OCI-LY3 (cell line): ENCODE measurements around the gene FTCDNL1.

Source experiments
- H2AFZ ChIP-seq: fragments of 200-600, 300-600 bp; shearing (Covaris generic); 2 replicates; pipeline ENCODE4 v1.6.0; 2014; ENCODE audit warnings: antibody characterized with exemption, low read depth, low read length
- H3K27ac ChIP-seq: fragments of 200-600, 300-600 bp; sonication (generic); 2 replicates; pipeline ENCODE4 v1.5.1; 2014; ENCODE audit warnings: mild to moderate bottlenecking, low read length, moderate library complexity, mixed read lengths
- H3K27me3 ChIP-seq: fragments of 200-600, 300-600 bp; sonication (generic); 2 replicates; pipeline ENCODE4 v1.6.1; 2014; ENCODE audit warnings: low read depth, low read length, mixed read lengths
- H3K36me3 ChIP-seq: fragments of 200-600, 300-600 bp; sonication (generic); replicated peaks from 2 replicates; pipeline ENCODE3; 2014; ENCODE audit warnings: low read depth, low read length, mixed read lengths
- H3K4me1 ChIP-seq: fragments of 300-600, 200-600 bp; sonication (generic); 2 replicates; pipeline ENCODE4 v1.6.1; 2014; ENCODE audit warnings: low read length, mixed read lengths
- H3K4me2 ChIP-seq: fragments of 200-600, 300-600 bp; sonication (generic); 2 replicates; pipeline ENCODE4 v1.6.1; 2014; ENCODE audit warnings: low read length, mixed read lengths
- H3K4me3 ChIP-seq: fragments of 300-600, 200-600 bp; sonication (generic); 2 replicates; pipeline ENCODE4 v1.5.1; 2014; ENCODE audit warnings: antibody characterized with exemption, mild to moderate bottlenecking, low read length, moderate library complexity
- H3K79me2 ChIP-seq: fragments of 300-600, 200-600 bp; shearing (Covaris generic); 2 replicates; pipeline ENCODE4 v1.6.1; 2014; ENCODE audit warnings: mild to moderate bottlenecking, low read length, mixed read lengths
- H3K9ac ChIP-seq: fragments of 300-600, 200-600 bp; shearing (Covaris generic); 2 replicates; pipeline ENCODE4 v1.6.0; 2014; ENCODE audit warnings: mild to moderate bottlenecking, low read length, moderate library complexity
- H3K9me3 ChIP-seq: fragments of 200-600, 300-600 bp; shearing (Covaris generic); 2 replicates; pipeline ENCODE4 v1.6.1; 2014; ENCODE audit warnings: low read length, mixed read lengths; ENCODE audit not compliant: insufficient read depth
- H4K20me1 ChIP-seq: fragments of 200-600, 300-600 bp; sonication (generic); 2 replicates; pipeline ENCODE4 v1.6.1; 2016; ENCODE audit warnings: low read length, mixed read lengths; ENCODE audit not compliant: insufficient read depth
- EZH2phosphoT487 ChIP-seq: fragments of 200-600 bp; shearing (Covaris generic); IDR thresholded peaks from 2 replicates; pipeline ENCODE4 v1.6.1; 2018; ENCODE audit warnings: antibody characterized with exemption, mixed run types, low read depth
- TF ChIP-seq, protein P1 (sequence below): fragments of 200-600, 300-600 bp; sonication (generic); IDR thresholded peaks from 2 replicates; pipeline ENCODE4 v1.5.1; 2014; ENCODE audit warnings: antibody characterized with exemption, low read length, low read depth

Gene FTCDNL1

DNA sequence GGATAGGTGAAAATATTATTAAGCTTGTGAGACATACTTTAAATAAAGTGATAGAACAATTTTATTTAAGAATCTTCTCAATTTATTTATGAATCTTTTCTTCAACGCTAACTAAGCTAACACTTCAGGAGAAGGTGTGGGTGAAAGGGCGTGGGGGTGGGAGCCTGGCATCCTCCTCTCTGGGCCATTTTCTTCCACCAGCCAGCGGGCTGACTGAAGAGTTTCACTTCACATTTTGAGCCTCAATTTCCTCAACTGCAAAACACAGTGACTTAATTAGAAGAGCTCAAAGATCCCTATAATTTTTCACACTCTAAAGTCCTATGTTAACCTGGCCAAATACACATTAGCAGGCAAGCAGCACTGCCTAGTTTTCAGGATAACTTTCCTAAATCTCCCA lies 94.8 kb downstream of the FTCDNL1 start:
- Histone ChIP-seq H3K4me1 (peaks cover 6% of the 10 kb centered on the region; the same call in 1 of the 2 replicates), H3K9ac (no peak overlapping the region), H3K36me3 (no peaks in the 10 kb centered on the region), H3K79me2 (no peaks in the 10 kb centered on the region), H3K9me3 (no peaks in the 10 kb centered on the region), H4K20me1 (no peaks in the 10 kb centered on the region), H3K27ac (no peak overlapping the region), H3K4me2 (peak overlapping the region; percentile 14; the same call in 1 of the 2 replicates), H2AFZ (no peak overlapping the region), H3K4me3 (no peak overlapping the region), H3K27me3 (0 out of 2 replicates have a peak, but pooled peaks cover 7% of the 10 kb centered on the region)
- TF ChIP-seq, protein P1, sequence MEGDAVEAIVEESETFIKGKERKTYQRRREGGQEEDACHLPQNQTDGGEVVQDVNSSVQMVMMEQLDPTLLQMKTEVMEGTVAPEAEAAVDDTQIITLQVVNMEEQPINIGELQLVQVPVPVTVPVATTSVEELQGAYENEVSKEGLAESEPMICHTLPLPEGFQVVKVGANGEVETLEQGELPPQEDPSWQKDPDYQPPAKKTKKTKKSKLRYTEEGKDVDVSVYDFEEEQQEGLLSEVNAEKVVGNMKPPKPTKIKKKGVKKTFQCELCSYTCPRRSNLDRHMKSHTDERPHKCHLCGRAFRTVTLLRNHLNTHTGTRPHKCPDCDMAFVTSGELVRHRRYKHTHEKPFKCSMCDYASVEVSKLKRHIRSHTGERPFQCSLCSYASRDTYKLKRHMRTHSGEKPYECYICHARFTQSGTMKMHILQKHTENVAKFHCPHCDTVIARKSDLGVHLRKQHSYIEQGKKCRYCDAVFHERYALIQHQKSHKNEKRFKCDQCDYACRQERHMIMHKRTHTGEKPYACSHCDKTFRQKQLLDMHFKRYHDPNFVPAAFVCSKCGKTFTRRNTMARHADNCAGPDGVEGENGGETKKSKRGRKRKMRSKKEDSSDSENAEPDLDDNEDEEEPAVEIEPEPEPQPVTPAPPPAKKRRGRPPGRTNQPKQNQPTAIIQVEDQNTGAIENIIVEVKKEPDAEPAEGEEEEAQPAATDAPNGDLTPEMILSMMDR, result no peak
- TF ChIP-seq EZH2phosphoT487, result no peak

DNA sequence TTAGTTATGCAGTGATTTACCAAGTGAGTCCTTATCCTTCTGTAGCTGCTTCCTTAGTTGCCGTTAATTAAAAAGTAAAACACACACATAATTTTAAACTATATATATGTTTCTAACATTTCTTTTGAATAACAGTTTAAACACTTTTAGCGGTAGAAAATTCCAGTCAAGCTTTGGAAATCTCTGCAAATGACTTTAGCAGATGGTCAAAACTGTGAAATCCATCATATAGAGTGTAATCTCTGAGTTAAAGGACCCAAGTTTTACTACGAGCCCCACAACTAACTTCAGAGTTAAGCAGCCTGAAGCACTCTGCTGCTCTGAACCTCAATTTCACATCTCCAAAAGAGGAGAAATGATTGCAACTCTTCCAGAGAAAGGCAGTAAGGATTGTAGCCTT lies 96.2 kb downstream of the FTCDNL1 start:
- 0 out of 2 replicates have a peak, but pooled peaks cover 7% of the 10 kb centered on the region for H3K27me3 ChIP-seq
- no peak overlapping the region for H3K9ac ChIP-seq
- no peak overlapping the region for H3K4me2 ChIP-seq
- no peaks in the 10 kb centered on the region for H3K36me3 ChIP-seq
- H3K9me3 ChIP-seq, result no peaks in the 10 kb centered on the region
- no peak overlapping the region for H3K4me3 ChIP-seq
- no peak overlapping the region for H3K27ac ChIP-seq
- peaks cover 6% of the 10 kb centered on the region; the same call in 1 of the 2 replicates for H3K4me1 ChIP-seq
- no peaks in the 10 kb centered on the region for H4K20me1 ChIP-seq
- no peaks in the 10 kb centered on the region for H3K79me2 ChIP-seq
- no peak overlapping the region for H2AFZ ChIP-seq
- TF ChIP-seq, protein P1, result no peak
- TF ChIP-seq EZH2phosphoT487, result no peak

DNA sequence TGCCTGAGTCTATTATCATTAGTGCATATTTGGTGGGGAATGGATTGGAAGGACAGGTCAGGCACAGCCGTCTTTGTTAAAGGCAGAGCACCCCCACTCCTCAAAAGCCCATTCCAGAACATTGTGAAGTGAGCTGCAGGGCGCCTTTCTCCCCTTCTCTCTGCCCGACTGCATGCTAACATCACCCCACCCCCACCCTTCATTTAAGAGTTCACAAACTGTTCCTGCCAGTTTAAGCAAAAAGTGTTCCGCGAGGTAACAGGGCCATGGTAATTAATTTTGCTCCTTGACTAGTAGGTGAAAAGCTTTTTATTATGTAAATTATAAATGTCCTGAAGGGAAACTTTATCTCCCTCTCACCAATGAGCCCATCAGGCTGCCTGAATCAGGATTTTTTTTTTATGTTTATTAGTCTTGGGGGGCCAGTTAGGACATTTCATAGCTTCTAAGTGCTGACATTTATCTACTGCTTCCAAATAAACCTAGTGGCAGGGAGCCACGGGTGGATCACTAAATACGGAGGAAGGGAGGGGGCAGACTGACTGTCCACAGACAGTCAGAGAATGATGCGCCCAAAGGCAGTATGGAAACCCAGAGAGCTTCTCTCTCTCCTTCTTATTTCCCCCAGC lies 99.4 kb downstream of the FTCDNL1 start:
- no peaks in the 10 kb centered on the region for H4K20me1 ChIP-seq
- no peak overlapping the region for H3K27ac ChIP-seq
- no peaks in the 10 kb centered on the region for H3K9me3 ChIP-seq
- H3K9ac ChIP-seq, result no peak overlapping the region
- H3K27me3 ChIP-seq, result 0 out of 2 replicates have a peak, but pooled peaks cover 5% of the 10 kb centered on the region
- H3K4me3 ChIP-seq, result no peak overlapping the region
- no peak overlapping the region for H2AFZ ChIP-seq
- TF ChIP-seq, protein P1, result no peak
- no peak for TF ChIP-seq EZH2phosphoT487
- no peaks in the 10 kb centered on the region for H3K79me2 ChIP-seq
- H3K4me1 ChIP-seq, result peaks cover 5% of the 10 kb centered on the region; the same call in 1 of the 2 replicates
- H3K4me2 ChIP-seq, result no peak overlapping the region
- H3K36me3 ChIP-seq, result no peaks in the 10 kb centered on the region

DNA sequence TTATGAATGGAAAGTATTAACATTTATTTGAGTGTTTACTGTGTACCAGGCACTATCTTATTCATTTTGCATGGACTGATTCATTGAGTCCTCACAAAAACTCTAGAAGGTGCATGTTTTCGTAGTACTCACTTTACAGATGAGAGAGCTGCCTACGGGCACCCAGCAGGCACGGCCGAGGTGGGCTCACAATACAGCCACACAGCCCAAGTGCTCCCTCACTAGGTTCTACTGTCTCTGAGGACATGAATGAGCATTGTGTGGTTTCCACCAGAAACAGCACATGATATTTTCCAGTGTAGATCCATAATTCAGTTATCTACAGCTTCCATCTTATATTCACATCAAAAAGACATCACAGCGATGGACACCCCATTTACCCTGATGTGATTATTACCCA lies 101.4 kb downstream of the FTCDNL1 start:
- H3K4me3 ChIP-seq, result no peak overlapping the region

More for the DNA sequence above, 101.4 kb downstream of the FTCDNL1 start:
- H3K36me3 ChIP-seq, result no peaks in the 10 kb centered on the region
- no peak overlapping the region for H3K9ac ChIP-seq
- TF ChIP-seq, protein P1, result no peak
- TF ChIP-seq EZH2phosphoT487, result no peak
- no peaks in the 10 kb centered on the region for H3K9me3 ChIP-seq
- H3K4me1 ChIP-seq, result no peaks in the 10 kb centered on the region
- H4K20me1 ChIP-seq, result no peaks in the 10 kb centered on the region
- no peak overlapping the region for H3K27ac ChIP-seq
- H2AFZ ChIP-seq, result no peak overlapping the region
- H3K4me2 ChIP-seq, result no peak overlapping the region
- H3K27me3 ChIP-seq, result 0 out of 2 replicates have a peak, but pooled peaks cover 5% of the 10 kb centered on the region
- H3K79me2 ChIP-seq, result no peaks in the 10 kb centered on the region
